ENCODE measurements around the gene CD28.

CD28 gene

DNA sequence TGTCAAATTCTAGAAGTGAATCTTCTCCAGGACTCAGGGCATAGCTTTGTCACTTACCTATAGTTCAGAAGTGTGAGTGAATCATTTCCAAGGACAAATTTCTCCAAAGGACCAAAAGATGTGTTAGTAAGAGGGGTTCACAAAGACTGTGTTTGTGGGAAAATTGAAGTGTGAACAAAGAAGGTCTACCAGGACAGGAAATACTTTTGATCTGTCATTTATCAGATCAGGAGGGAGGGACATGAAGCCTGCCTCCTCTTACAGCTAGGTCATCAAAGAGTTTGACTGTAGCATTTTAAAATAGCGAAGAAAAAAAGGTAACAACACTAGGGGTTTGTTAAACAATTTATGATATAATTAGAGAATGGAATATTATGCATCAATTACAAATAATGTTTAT is 2.0 kb upstream of the CD28 start:
- TF ChIP-seq SPI1 (IDR thresholded peaks at IDR 0.05; ENCODE audit: borderline replicate concordance, low read depth) (no peak), POLR2AphosphoS5 (IDR thresholded peaks at IDR 0.05; ENCODE audit: low read depth) (no peak), GABPA (IDR thresholded peaks at IDR 0.05; ENCODE audit: low read depth) (no peak)
- TF ChIP-seq, protein P1, sequence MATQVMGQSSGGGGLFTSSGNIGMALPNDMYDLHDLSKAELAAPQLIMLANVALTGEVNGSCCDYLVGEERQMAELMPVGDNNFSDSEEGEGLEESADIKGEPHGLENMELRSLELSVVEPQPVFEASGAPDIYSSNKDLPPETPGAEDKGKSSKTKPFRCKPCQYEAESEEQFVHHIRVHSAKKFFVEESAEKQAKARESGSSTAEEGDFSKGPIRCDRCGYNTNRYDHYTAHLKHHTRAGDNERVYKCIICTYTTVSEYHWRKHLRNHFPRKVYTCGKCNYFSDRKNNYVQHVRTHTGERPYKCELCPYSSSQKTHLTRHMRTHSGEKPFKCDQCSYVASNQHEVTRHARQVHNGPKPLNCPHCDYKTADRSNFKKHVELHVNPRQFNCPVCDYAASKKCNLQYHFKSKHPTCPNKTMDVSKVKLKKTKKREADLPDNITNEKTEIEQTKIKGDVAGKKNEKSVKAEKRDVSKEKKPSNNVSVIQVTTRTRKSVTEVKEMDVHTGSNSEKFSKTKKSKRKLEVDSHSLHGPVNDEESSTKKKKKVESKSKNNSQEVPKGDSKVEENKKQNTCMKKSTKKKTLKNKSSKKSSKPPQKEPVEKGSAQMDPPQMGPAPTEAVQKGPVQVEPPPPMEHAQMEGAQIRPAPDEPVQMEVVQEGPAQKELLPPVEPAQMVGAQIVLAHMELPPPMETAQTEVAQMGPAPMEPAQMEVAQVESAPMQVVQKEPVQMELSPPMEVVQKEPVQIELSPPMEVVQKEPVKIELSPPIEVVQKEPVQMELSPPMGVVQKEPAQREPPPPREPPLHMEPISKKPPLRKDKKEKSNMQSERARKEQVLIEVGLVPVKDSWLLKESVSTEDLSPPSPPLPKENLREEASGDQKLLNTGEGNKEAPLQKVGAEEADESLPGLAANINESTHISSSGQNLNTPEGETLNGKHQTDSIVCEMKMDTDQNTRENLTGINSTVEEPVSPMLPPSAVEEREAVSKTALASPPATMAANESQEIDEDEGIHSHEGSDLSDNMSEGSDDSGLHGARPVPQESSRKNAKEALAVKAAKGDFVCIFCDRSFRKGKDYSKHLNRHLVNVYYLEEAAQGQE (IDR thresholded peaks at IDR 0.05; ENCODE audit: insufficient replicate concordance, low read depth), result no peak
- TF ChIP-seq, protein P2, sequence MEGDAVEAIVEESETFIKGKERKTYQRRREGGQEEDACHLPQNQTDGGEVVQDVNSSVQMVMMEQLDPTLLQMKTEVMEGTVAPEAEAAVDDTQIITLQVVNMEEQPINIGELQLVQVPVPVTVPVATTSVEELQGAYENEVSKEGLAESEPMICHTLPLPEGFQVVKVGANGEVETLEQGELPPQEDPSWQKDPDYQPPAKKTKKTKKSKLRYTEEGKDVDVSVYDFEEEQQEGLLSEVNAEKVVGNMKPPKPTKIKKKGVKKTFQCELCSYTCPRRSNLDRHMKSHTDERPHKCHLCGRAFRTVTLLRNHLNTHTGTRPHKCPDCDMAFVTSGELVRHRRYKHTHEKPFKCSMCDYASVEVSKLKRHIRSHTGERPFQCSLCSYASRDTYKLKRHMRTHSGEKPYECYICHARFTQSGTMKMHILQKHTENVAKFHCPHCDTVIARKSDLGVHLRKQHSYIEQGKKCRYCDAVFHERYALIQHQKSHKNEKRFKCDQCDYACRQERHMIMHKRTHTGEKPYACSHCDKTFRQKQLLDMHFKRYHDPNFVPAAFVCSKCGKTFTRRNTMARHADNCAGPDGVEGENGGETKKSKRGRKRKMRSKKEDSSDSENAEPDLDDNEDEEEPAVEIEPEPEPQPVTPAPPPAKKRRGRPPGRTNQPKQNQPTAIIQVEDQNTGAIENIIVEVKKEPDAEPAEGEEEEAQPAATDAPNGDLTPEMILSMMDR (IDR thresholded peaks at IDR 0.05; ENCODE audit: insufficient read depth, low read length), result no peak

DNA sequence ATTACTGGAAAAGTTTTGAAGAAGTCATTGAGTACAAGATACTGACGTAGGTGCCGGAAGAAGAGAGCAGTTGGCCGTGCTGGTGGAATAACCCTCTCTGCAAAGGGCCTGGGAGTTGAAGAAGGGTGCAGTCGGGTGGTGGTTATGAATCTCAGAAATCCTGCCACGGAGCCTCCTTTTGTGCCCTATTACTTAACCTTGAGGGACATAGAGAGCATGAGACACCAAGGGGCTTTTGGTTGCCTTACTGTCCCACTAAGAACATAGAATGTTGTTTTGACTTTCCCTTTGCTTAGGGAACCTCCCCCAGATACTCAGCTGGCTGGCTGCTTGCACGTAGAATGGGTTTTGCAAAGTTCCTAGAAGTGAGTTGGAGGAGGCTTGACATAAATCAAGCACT is 1.3 kb upstream of the CD28 start:
- Histone ChIP-seq H3K27ac (replicated peaks) (no peak overlapping the region), H3K27me3 (ENCODE audit: insufficient read depth, poor library complexity, severe bottlenecking) (peaks cover 2% of the 10 kb centered on the region), H3K4me3 (replicated peaks; ENCODE audit: insufficient read depth, low read length) (no peak overlapping the region)
- DNase-seq (ENCODE audit: low read depth in 1 of 2, low spot score in 1 of 2), result no peak
- TF ChIP-seq SPI1 (IDR thresholded peaks at IDR 0.05; ENCODE audit: borderline replicate concordance, low read depth) (no peak), POLR2AphosphoS5 (IDR thresholded peaks at IDR 0.05; ENCODE audit: low read depth) (no peak), GABPA (IDR thresholded peaks at IDR 0.05; ENCODE audit: low read depth) (no peak)
- TF ChIP-seq, protein P2 (IDR thresholded peaks at IDR 0.05; ENCODE audit: insufficient read depth, low read length), result no peak
- TF ChIP-seq, protein P1 (IDR thresholded peaks at IDR 0.05; ENCODE audit: insufficient replicate concordance, low read depth), result no peak

More for the DNA sequence above, 2.0 kb upstream of the CD28 start:
- H3K4me3 ChIP-seq (replicated peaks; ENCODE audit: insufficient read depth, low read length), result no peak overlapping the region
- no peak for DNase-seq (ENCODE audit: low read depth in 1 of 2, low spot score in 1 of 2)
- H3K27me3 ChIP-seq (ENCODE audit: insufficient read depth, poor library complexity, severe bottlenecking), result peaks cover 2% of the 10 kb centered on the region
- H3K27ac ChIP-seq (replicated peaks), result no peak overlapping the region

DNA sequence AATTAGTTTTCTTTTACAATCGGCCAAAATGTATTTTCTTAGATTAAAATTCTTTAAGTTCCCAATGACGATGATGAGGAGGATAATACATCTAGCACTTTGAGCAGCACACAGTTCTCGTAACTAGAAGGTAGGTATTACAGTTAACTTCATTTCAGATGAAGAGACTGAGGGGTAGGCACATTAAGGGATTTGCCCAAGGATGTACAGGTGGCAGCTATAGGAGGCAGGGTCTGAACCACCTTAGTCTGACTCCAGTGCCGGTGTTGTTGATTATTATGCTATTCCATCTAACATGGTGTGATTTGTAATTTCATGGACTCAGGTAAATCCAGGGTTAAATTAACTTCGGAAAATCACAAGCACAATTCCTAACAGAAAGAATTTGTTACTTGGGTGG is 1.1 kb downstream of the CD28 start:
- Histone ChIP-seq H3K27me3 (ENCODE audit: insufficient read depth, poor library complexity, severe bottlenecking) (peaks cover 2% of the 10 kb centered on the region), H3K27ac (replicated peaks) (no peak overlapping the region), H3K4me3 (replicated peaks; ENCODE audit: insufficient read depth, low read length) (no peak overlapping the region)
- no peak for DNase-seq (ENCODE audit: low read depth in 1 of 2, low spot score in 1 of 2)
- TF ChIP-seq, protein P1 (IDR thresholded peaks at IDR 0.05; ENCODE audit: insufficient replicate concordance, low read depth), result no peak
- TF ChIP-seq SPI1 (IDR thresholded peaks at IDR 0.05; ENCODE audit: borderline replicate concordance, low read depth) (no peak), GABPA (IDR thresholded peaks at IDR 0.05; ENCODE audit: low read depth) (no peak), POLR2AphosphoS5 (IDR thresholded peaks at IDR 0.05; ENCODE audit: low read depth) (no peak)
- TF ChIP-seq, protein P2 (IDR thresholded peaks at IDR 0.05; ENCODE audit: insufficient read depth, low read length), result no peak
